ENCODE measurements around the gene CDYL2. TPM values are rescaled to one million over a fixed set of nuclear protein-coding genes. Genes with fewer than 3 reads are reported as not detected.
"Not testable (repeated sequence)": the region's sequence is repeated elsewhere in the genome, so short reads cannot be mapped to it uniquely, and the experiment has no call there.

CDYL2 gene
- total RNA-seq, 6 experiments from 2014 or later = 15.4 to 22.5 (median 20.6) TPM

DNA sequence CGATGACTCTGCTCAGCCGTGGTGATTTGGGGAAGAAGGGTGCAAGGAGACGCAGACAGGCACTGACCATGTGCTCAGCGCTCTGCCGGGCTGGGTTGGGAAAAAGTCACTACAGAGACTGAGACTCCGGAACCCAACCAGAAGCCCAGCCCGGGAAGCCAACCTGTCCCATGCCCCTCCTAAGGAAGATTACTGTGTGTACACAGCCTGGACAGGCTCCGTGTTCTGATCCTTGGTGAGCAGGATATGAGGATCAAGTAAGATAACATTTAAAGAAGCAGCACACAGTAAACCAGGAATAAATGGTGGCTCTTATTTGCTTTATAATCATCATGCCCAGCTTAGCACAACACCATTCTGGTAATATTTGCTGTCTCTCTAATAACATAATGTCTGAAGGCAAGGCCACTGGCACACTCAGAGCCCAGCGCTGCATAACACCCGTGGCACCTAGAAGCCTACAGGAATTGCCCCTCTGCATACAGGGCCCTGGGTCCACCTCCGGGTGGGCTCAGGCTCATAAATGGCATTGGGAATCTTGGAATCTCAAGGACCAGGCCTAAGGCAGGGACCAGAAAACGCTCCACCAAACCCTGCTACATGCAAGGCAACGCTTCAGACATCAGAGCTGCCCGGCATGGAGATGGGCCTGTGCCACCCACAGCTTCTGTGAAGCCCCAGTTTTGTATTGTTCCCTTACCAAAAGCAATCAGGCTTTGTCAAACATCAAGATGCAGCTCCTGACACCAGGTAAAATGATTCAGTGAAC, 150.1 kb downstream of the CDYL2 start:
- Mint-ChIP-seq H3K4me1 (ENCODE audit: low read depth) (peaks cover 15% of the 10 kb centered on the region), H3K27ac (no peak overlapping the region), H3K36me3 (ENCODE audit: low read depth) (peaks cover 23% of the 10 kb centered on the region), H3K4me3 (no peak overlapping the region), H3K27me3 (ENCODE audit: insufficient read depth) (no peaks in the 10 kb centered on the region), H3K9me3 (peaks cover 5% of the 10 kb centered on the region)
- no peak for DNase-seq
- TF ChIP-seq, protein P1, sequence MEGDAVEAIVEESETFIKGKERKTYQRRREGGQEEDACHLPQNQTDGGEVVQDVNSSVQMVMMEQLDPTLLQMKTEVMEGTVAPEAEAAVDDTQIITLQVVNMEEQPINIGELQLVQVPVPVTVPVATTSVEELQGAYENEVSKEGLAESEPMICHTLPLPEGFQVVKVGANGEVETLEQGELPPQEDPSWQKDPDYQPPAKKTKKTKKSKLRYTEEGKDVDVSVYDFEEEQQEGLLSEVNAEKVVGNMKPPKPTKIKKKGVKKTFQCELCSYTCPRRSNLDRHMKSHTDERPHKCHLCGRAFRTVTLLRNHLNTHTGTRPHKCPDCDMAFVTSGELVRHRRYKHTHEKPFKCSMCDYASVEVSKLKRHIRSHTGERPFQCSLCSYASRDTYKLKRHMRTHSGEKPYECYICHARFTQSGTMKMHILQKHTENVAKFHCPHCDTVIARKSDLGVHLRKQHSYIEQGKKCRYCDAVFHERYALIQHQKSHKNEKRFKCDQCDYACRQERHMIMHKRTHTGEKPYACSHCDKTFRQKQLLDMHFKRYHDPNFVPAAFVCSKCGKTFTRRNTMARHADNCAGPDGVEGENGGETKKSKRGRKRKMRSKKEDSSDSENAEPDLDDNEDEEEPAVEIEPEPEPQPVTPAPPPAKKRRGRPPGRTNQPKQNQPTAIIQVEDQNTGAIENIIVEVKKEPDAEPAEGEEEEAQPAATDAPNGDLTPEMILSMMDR (IDR thresholded peaks at IDR 0.05) = no peak

DNA sequence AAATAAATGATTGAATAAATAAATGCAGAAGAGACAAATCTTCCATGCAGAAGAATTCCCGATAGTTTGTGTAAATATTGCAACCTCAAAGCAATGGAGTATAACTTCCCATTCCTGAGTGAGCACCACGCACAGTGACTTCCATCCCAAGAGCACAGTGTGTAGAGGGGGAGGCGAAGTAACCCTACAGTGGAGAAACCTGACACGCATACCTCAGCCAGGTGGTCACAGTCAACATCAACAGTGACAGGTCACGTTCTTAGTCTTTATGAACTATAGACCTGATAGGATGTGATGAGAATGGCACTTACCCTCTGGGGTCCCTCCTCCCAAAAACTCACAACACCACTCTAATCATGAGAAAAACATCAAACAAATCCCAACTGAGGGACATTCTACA, 152.0 kb downstream of the CDYL2 start:
- no peak overlapping the region for H3K4me3 Mint-ChIP-seq
- peaks cover 20% of the 10 kb centered on the region for H3K36me3 Mint-ChIP-seq (ENCODE audit: low read depth)
- peaks cover 10% of the 10 kb centered on the region; the same call in 1 of the 2 replicates for H3K9me3 Mint-ChIP-seq
- no peak overlapping the region for H3K27ac Mint-ChIP-seq
- TF ChIP-seq, protein P1 (IDR thresholded peaks at IDR 0.05) = no peak
- DNase-seq = no peak
- H3K4me1 Mint-ChIP-seq (ENCODE audit: low read depth) = peaks cover 13% of the 10 kb centered on the region
- H3K27me3 Mint-ChIP-seq (ENCODE audit: insufficient read depth) = no peaks in the 10 kb centered on the region; the same call in 1 of the 2 replicates

- H3K27ac Mint-ChIP-seq; H3K4me1 Mint-ChIP-seq (ENCODE audit: low read depth); DNase-seq; H3K27me3 Mint-ChIP-seq (ENCODE audit: insufficient read depth); H3K4me3 Mint-ChIP-seq: not testable (repeated sequence)
- Mint-ChIP-seq H3K9me3 (peaks cover 10% of the 10 kb centered on the region; the same call in 1 of the 2 replicates), H3K36me3 (ENCODE audit: low read depth) (peaks cover 24% of the 10 kb centered on the region)
Measured at GRCh38 chr16:80650281-80650680, 154.1 kb downstream of the CDYL2 start.

DNA sequence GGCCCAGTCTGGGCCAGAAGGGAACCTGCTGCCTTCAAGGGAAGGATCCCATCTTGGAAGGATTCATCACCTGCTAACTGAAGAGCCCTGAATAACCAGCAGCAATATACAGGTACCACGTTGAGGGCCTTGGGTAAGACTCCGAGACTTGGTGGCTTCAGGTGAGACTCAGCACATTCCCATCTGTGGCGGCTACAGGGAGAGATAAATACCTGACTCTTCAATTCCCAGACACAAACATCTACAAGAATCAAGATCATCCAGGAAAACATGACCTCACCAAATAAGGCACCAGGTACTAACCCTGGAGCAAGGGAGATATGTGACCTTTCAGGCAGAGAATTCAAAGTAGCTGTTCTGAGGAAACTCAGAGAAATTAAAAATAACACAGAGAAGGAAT, 164.1 kb downstream of the CDYL2 start:
- Mint-ChIP-seq H3K4me3 (no peak overlapping the region), H3K27ac (no peak overlapping the region), H3K4me1 (ENCODE audit: low read depth) (no peaks in the 10 kb centered on the region), H3K36me3 (ENCODE audit: low read depth) (peaks cover 10% of the 10 kb centered on the region), H3K9me3 (peaks cover 14% of the 10 kb centered on the region), H3K27me3 (ENCODE audit: insufficient read depth) (no peaks in the 10 kb centered on the region)
- no peak for DNase-seq
- TF ChIP-seq, protein P1 (IDR thresholded peaks at IDR 0.05) = no peak

GRCh38 chr16:80639636-80640035, 164.8 kb downstream of the CDYL2 start:
- Mint-ChIP-seq H3K4me1 (ENCODE audit: low read depth) (no peaks in the 10 kb centered on the region), H3K36me3 (ENCODE audit: low read depth) (peaks cover 10% of the 10 kb centered on the region), H3K27me3 (ENCODE audit: insufficient read depth) (no peaks in the 10 kb centered on the region), H3K27ac (no peak overlapping the region), H3K4me3 (no peak overlapping the region), H3K9me3 (peaks cover 18% of the 10 kb centered on the region)
- no peak for DNase-seq
- TF ChIP-seq, protein P1 (IDR thresholded peaks at IDR 0.05) = no peak

- H3K4me1 Mint-ChIP-seq (ENCODE audit: low read depth) = peaks cover 2% of the 10 kb centered on the region
- no peak overlapping the region for H3K27ac Mint-ChIP-seq
- H3K27me3 Mint-ChIP-seq (ENCODE audit: insufficient read depth) = no peaks in the 10 kb centered on the region
- TF ChIP-seq, protein P1 (IDR thresholded peaks at IDR 0.05) = no peak
- no peak for DNase-seq
- peaks cover 13% of the 10 kb centered on the region for H3K9me3 Mint-ChIP-seq
- H3K4me3 Mint-ChIP-seq = no peak overlapping the region
- H3K36me3 Mint-ChIP-seq (ENCODE audit: low read depth) = peaks cover 13% of the 10 kb centered on the region
Measured at GRCh38 chr16:80637621-80638020, 166.8 kb downstream of the CDYL2 start.

All from HFFc6 (cell line).